GM12878 (cell line): ENCODE data around the gene RAD51B. TPM values are rescaled to one million over a fixed set of nuclear protein-coding genes. Genes with fewer than 3 reads are reported as not detected.

Experiments
- ATAC-seq: fragments of 200-7000 bp; cut with Tn5 transposase; 3 replicates; pipeline ENCODE4 v1.9.1; 2020; ENCODE audit warnings: mild to moderate bottlenecking, moderate library complexity
- BruUV-seq: library from RNA; stranded (reverse); fragments of 400-500 nt; replicated peaks from 2 replicates; lab custom pipeline; 2021; lab: Mats Ljungman, UMichigan
- CTCF ChIA-PET: fragments of 300-600 bp; sonication (Branson Sonifier 250); formaldehyde crosslinking; extraction: SDS; loops from one replicate; lab custom pipeline; 2021; ENCODE audit warnings: inconsistent platforms; lab: Yijun Ruan, JAX
- POLR2A ChIA-PET: fragments of 350-600 bp; formaldehyde crosslinking; extraction: SDS; loops from one replicate; lab custom pipeline; 2021; ENCODE audit warnings: inconsistent platforms; lab: Charles Lee
- RAD21 ChIA-PET: fragments of 300-600 bp; sonication (Branson Sonifier 250); formaldehyde crosslinking; loops from one replicate; lab custom pipeline; 2023; ENCODE audit warnings: antibody characterized with exemption; ENCODE audit not compliant: unreplicated experiment; lab: Charles Lee
- SMC1A ChIA-PET: fragments of 300-600 bp; sonication (Branson Sonifier 250); formaldehyde crosslinking; loops from one replicate; lab custom pipeline; 2023; ENCODE audit not compliant: unreplicated experiment, uncharacterized antibody; lab: Charles Lee
- DNase-seq: peaks from one replicate; pipeline ENCODE4 v3.0.0-alpha.2; 2011; ENCODE audit warnings: low read depth, low spot score
- FAIRE-seq: peaks from 3 replicates; lab custom pipeline; 2011; peaks lifted over from hg19 to GRCh38; lab: Jason Lieb, UNC
- H2AFZ ChIP-seq: 2 replicates; pipeline ENCODE4 v1.6.0; 2011; ENCODE audit warnings: low read depth, low read length, control low read depth; ENCODE audit not compliant: control insufficient read depth
- H3K27ac ChIP-seq: 2 replicates; pipeline ENCODE4 v1.5.1; 2011; ENCODE audit warnings: control low read depth; ENCODE audit not compliant: control insufficient read depth, insufficient read depth
- H3K27me3 ChIP-seq, 2 experiments: replicated peaks in 1 of 2; 2 replicates each; pipeline versions ENCODE4 v1.6.0 to v1.6.1; 2011; ENCODE audit warnings: low read length in 1 of 2; ENCODE audit not compliant: control insufficient read depth in 2 of 2, insufficient read depth in 2 of 2
- H3K36me3 ChIP-seq, 2 experiments: 2 replicates each; pipeline ENCODE4 v1.5.1; 2011; ENCODE audit warnings: low read length in 1 of 2; ENCODE audit not compliant: control insufficient read depth in 2 of 2, insufficient read depth in 2 of 2
- H3K4me1 ChIP-seq: 2 replicates; pipeline ENCODE4 v1.6.1; 2011; ENCODE audit warnings: mild to moderate bottlenecking, low read length, moderate library complexity, mixed read lengths; ENCODE audit not compliant: control insufficient read depth, insufficient read depth
- H3K4me2 ChIP-seq: 2 replicates; pipeline ENCODE4 v1.6.0; 2011; ENCODE audit warnings: control low read depth; ENCODE audit not compliant: control insufficient read depth, insufficient read depth
- H3K4me3 ChIP-seq: fragments of 200-600 bp; sonication (generic); 2 replicates; pipeline ENCODE4 v1.5.1; 2016
- H3K79me2 ChIP-seq: 2 replicates; pipeline ENCODE4 v1.6.0; 2011; ENCODE audit warnings: low read length; ENCODE audit not compliant: control insufficient read depth, insufficient read depth
- H3K9ac ChIP-seq: 2 replicates; pipeline ENCODE4 v1.8.0; 2011; ENCODE audit warnings: low read length, control low read depth, mixed read lengths; ENCODE audit not compliant: control insufficient read depth, insufficient read depth
- H3K9me3 ChIP-seq: replicated peaks from 3 replicates; pipeline ENCODE4 v1.5.1; 2011; ENCODE audit warnings: mild to moderate bottlenecking, low read length; ENCODE audit not compliant: control insufficient read depth, insufficient read depth
- H4K20me1 ChIP-seq: 2 replicates; pipeline ENCODE4 v1.6.0; 2011; ENCODE audit not compliant: control insufficient read depth, insufficient read depth
- BRCA1 ChIP-seq: IDR thresholded peaks from 2 replicates; pipeline ENCODE4 v1.6.1; 2011; ENCODE audit warnings: low read depth, low read length, improper control_type of control experiment
- CEBPB ChIP-seq, 2 experiments: fragments of 150-350 bp in 1 of 2; IDR thresholded peaks; 2 replicates each; pipeline ENCODE4 v1.6.1; 2012 to 2014; ENCODE audit warnings: low read depth in 2 of 2, low read length in 2 of 2, borderline replicate concordance in 1 of 2, inconsistent platforms in 1 of 2
- CHD2 ChIP-seq: IDR thresholded peaks from 2 replicates; pipeline ENCODE4 v1.6.1; 2011; ENCODE audit warnings: low read depth, low read length, improper control_type of control experiment, borderline replicate concordance
- EED ChIP-seq: sonication (generic); IDR thresholded peaks from 2 replicates; pipeline ENCODE4 v1.6.1; 2016; ENCODE audit warnings: antibody characterized with exemption, low read depth
- HDAC2 ChIP-seq: fragments of 200-600 bp; sonication (generic); IDR thresholded peaks from 2 replicates; pipeline ENCODE4 v1.6.1; 2017
- HDAC6 ChIP-seq: fragments of 200-600 bp; sonication (generic); IDR thresholded peaks from one replicate; pipeline ENCODE4 v1.8.0; 2017; ENCODE audit warnings: antibody characterized with exemption; ENCODE audit not compliant: unreplicated experiment
- MEF2A ChIP-seq: IDR thresholded peaks from 2 replicates; pipeline ENCODE4 v1.6.1; 2011; ENCODE audit warnings: low read depth, mild to moderate bottlenecking, low read length, moderate library complexity; ENCODE audit not compliant: insufficient read depth
- MYC ChIP-seq: IDR thresholded peaks from 2 replicates; pipeline ENCODE4 v1.6.1; 2011; ENCODE audit warnings: mild to moderate bottlenecking, low read length, moderate library complexity, inconsistent platforms; ENCODE audit not compliant: insufficient read depth, insufficient replicate concordance, insufficient read length, severe bottlenecking
- PAX5 ChIP-seq: IDR thresholded peaks from 2 replicates; pipeline ENCODE4 v1.6.1; 2011; ENCODE audit warnings: low read depth, low read length, borderline replicate concordance
- PKNOX1 ChIP-seq: fragments of 450-650 bp; IDR thresholded peaks from 2 replicates; pipeline ENCODE4 v1.6.1; 2016; ENCODE audit warnings: mild to moderate bottlenecking
- PML ChIP-seq: IDR thresholded peaks from 2 replicates; pipeline ENCODE4 v1.6.1; 2012; ENCODE audit warnings: low read length, inconsistent platforms
- RELA ChIP-seq: fragments of 450-650 bp; IDR thresholded peaks from 2 replicates; pipeline ENCODE4 v1.8.0; 2014; ENCODE audit warnings: borderline replicate concordance; ENCODE audit not compliant: partially characterized antibody
- SMC3 ChIP-seq: IDR thresholded peaks from 2 replicates; pipeline ENCODE4 v1.6.1; 2011; ENCODE audit warnings: low read length, improper control_type of control experiment, borderline replicate concordance
- SUPT20H ChIP-seq: IDR thresholded peaks from 2 replicates; pipeline ENCODE4 v1.6.1; 2011; ENCODE audit warnings: low read depth, mild to moderate bottlenecking, low read length, moderate library complexity, borderline replicate concordance; ENCODE audit not compliant: control insufficient read depth
- TCF12 ChIP-seq: IDR thresholded peaks from 2 replicates; pipeline ENCODE4 v1.6.1; 2011; ENCODE audit warnings: low read depth, mild to moderate bottlenecking, low read length
- ZNF687 ChIP-seq: fragments of 450-650 bp; IDR thresholded peaks from 2 replicates; pipeline ENCODE4 v1.6.1; 2017; ENCODE audit warnings: mild to moderate bottlenecking, moderate library complexity
- WGBS: methylation state at CpG from one replicate; pipeline ENCODE4 v1.1.6; 2016; ENCODE audit warnings: low lambda C conversion rate; ENCODE audit not compliant: insufficient replicate concordance, insufficient coverage; ENCODE audit errors: missing lambda C conversion rate; 5-methylcytosine and 5-hydroxymethylcytosine counted together
- in situ Hi-C: fragments of 300-500 bp; cut with MboI; formaldehyde crosslinking; loops from 9 replicates; pipeline ENCODE4 v1.14.3; 2018; ENCODE audit warnings: mixed read lengths
- intact Hi-C: fragments of 100-400 bp; cut with micrococcal nuclease; formaldehyde crosslinking; loops from one replicate; pipeline ENCODE4 v1.14.2; 2022; ENCODE audit not compliant: unreplicated experiment
- polyA plus RNA-seq, 11 experiments: library from polyadenylated mRNA; depleted of rRNA in 4 of 11; unstranded in 6 of 11; stranded (reverse) in 5 of 11; fragments of >200 nt; fragmentation: Nextera tagmentation in 4 of 11; fragmentation: Illumina TruSeq in 1 of 11; extraction: Ambion mirVana in 4 of 11; extraction: Trizol in 1 of 11; gene quantifications; 1 replicate in 1 of 11; 2 replicates in 10 of 11; pipeline versions ENCODE4 v1.2.1 to v1.2.3, GENCODE V29; 2011 to 2016; ENCODE audit warnings: inconsistent platforms in 2 of 11, missing spikeins in 2 of 11, low read depth in 1 of 11
- total RNA-seq, 4 experiments: library from RNA; depleted of rRNA in 3 of 4; stranded (reverse); fragments of >200 nt in 3 of 4; fragmentation: Illumina TruSeq in 1 of 4; extraction: Trizol in 1 of 4; gene quantifications; 2 replicates each; pipeline versions ENCODE4 v1.2.1 to v1.2.3, GENCODE V29; 2013 to 2021

Gene RAD51B
- total and polyA plus RNA-seq, 10 of the 15 experiments (the other 5 are each of a cell fraction or from before 2014, with no cell fraction given) = 9.8 to 26.8 (median 21.3) TPM

- TF ChIP-seq PKNOX1 = peak; percentile 7; the same call in 1 of the 2 replicates
- TF ChIP-seq SUPT20H = no peak
- no peak for TF ChIP-seq PAX5
- no peak for TF ChIP-seq HDAC2
- no peak for TF ChIP-seq CHD2
These were observed 291.7 kb downstream of the RAD51B start (continued) for GRCh38 chr14:68111097-68111852.

GRCh38 chr14:68111853-68112270 is 292.3 kb downstream of the RAD51B start:
- RAD21 ChIA-PET = interaction anchor here (1.2 to 1.4 kb wide), 3 partner anchors 49 to 121 kb away, joined by 3 to 4 read pairs (median 3); no protein-coding TSS in a partner anchor
- SMC1A ChIA-PET = interaction anchor here (1.1 to 2.2 kb wide), 7 partner anchors 21 to 114 kb away, joined by 3 to 7 read pairs (median 4); no protein-coding TSS in a partner anchor
- no peaks in the 10 kb centered on the region for H3K27me3 ChIP-seq
- no peaks in the 10 kb centered on the region for H4K20me1 ChIP-seq
- no peak overlapping the region for H3K4me2 ChIP-seq
- ATAC-seq (no peak), DNase-seq (no peak), FAIRE-seq (no peak)
- no peaks in the 10 kb centered on the region for H3K9me3 ChIP-seq
- in situ Hi-C loops (no loop called here), intact Hi-C loops (no loop called here)
- no peaks in the 10 kb centered on the region for H3K79me2 ChIP-seq
- H2AFZ ChIP-seq = no peak overlapping the region
- CTCF ChIA-PET = interaction anchor here (1.6 to 2.3 kb wide), 2 partner anchors 13 to 17 kb away, joined by 3 to 8 read pairs; no protein-coding TSS in a partner anchor
- no peak overlapping the region for H3K9ac ChIP-seq
- H3K4me3 ChIP-seq = no peak overlapping the region
- H3K4me1 ChIP-seq = peaks cover 3% of the 10 kb centered on the region
- no peak overlapping the region for H3K27ac ChIP-seq
- no peaks in the 10 kb centered on the region for H3K36me3 ChIP-seq
- WGBS = 97% methylated on average over 2 of the region's 2 CpGs
- POLR2A ChIA-PET = interaction anchor here (0.9 kb wide), 1 partner anchor 336 kb away, joined by 3 read pairs; no protein-coding TSS in a partner anchor
- no TSS peak for BruUV-seq
- no peak for TF ChIP-seq BRCA1
- no peak for TF ChIP-seq MYC
- no peak for TF ChIP-seq MEF2A
- TF ChIP-seq EED = no peak
- TF ChIP-seq PML = no peak
- no peak for TF ChIP-seq RELA
- no peak for TF ChIP-seq TCF12
- no peak for TF ChIP-seq CEBPB (IDR thresholded peaks at IDR 0.05; ENCODE audit: borderline replicate concordance in 1 of 2, low read depth in 2 of 2, low read length in 2 of 2)
- no peak for TF ChIP-seq HDAC6
- no peak for TF ChIP-seq SMC3
- no peak for TF ChIP-seq PKNOX1
- TF ChIP-seq ZNF687 = no peak
